Measurements from ENCODE around the gene LTBP1.

The LTBP1 gene

DNA sequence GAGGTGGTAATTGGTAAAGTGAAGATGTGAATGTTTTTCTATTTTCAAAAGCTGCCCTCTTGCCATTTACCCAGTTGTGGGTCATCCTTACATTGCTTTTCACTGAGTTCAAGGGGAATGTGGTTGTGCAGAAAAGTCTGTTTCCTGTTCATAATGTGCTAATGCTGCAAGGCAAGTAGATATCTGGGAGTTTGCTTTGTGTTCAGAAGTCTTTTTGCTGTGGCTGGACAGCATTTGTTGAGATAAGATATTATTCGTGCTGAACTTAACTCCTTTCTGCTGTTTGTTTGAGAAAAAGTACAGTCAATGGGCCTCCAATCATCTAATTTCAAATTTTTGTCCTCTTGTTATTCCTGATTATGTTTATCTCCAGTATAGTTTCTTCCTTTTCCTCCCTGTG lies 263.2 kb downstream of the LTBP1 start:
- Histone ChIP-seq H3K9me3 (no peaks in the 10 kb centered on the region), H3K36me3 (no peaks in the 10 kb centered on the region), H3K4me1 (0 out of 2 replicates have a peak, but pooled peaks cover 4% of the 10 kb centered on the region), H3K27ac (no peak overlapping the region), H3K9ac (no peak overlapping the region), H3K4me2 (no peak overlapping the region), H3K27me3 (no peaks in the 10 kb centered on the region), H4K20me1 (no peaks in the 10 kb centered on the region), H3K4me3 (no peak overlapping the region)
- TF ChIP-seq Cebpa-rat (IDR thresholded peaks at IDR 0.05): no peak

DNA sequence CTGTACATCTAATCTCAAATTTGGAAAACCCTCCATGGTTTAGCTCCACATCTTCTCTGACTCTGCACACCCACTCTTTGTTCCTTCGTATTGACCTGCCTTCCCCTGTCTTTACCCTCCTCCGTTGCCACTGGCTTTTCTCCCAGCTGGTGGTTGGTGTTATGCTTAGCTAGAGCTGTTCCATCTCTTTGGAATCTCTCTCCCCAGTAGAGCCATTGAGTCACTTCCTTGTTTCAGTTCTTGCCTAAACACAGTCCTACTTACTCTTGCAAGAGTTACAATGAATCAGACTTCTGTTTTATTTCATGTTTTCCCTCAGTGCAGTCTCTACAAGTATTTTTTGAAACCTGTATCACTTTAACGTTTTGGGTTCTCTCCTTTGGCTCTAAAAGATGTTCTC lies 263.9 kb downstream of the LTBP1 start:
- Histone ChIP-seq H3K9me3 (no peaks in the 10 kb centered on the region), H3K36me3 (no peaks in the 10 kb centered on the region), H4K20me1 (no peaks in the 10 kb centered on the region), H3K27ac (no peak overlapping the region), H3K4me2 (no peak overlapping the region), H3K4me3 (no peak overlapping the region), H3K9ac (no peak overlapping the region), H3K27me3 (no peaks in the 10 kb centered on the region), H3K4me1 (0 out of 2 replicates have a peak, but pooled peaks cover 4% of the 10 kb centered on the region)
- no peak for TF ChIP-seq Cebpa-rat (IDR thresholded peaks at IDR 0.05)

DNA sequence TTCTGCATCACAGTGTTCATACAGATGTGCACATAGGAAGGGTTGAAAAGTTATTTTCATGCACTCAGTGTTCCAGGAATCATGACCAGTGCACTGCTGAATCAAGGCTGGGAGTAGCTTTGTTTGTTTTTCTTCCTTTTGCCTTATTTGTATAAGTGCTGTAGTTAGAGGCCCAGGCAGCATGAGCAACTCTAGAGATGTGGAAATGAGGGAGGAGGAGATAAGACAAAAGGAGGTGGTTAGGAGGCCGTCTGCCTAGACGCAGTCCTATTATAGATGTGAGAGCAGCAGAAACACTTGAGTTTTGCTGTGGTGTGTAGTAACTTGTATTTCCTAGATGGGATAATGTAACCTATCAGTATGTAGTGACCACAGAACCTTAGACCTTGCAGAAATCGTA lies 265.4 kb downstream of the LTBP1 start:
- no peak overlapping the region for H3K4me3 ChIP-seq
- H3K4me1 ChIP-seq: no peaks in the 10 kb centered on the region
- TF ChIP-seq Cebpa-rat (IDR thresholded peaks at IDR 0.05): no peak
- no peak overlapping the region for H3K9ac ChIP-seq
- H3K27ac ChIP-seq: no peak overlapping the region
- H3K9me3 ChIP-seq: no peaks in the 10 kb centered on the region
- no peaks in the 10 kb centered on the region for H3K27me3 ChIP-seq
- no peaks in the 10 kb centered on the region for H4K20me1 ChIP-seq
- H3K4me2 ChIP-seq: no peak overlapping the region
- no peaks in the 10 kb centered on the region for H3K36me3 ChIP-seq

DNA sequence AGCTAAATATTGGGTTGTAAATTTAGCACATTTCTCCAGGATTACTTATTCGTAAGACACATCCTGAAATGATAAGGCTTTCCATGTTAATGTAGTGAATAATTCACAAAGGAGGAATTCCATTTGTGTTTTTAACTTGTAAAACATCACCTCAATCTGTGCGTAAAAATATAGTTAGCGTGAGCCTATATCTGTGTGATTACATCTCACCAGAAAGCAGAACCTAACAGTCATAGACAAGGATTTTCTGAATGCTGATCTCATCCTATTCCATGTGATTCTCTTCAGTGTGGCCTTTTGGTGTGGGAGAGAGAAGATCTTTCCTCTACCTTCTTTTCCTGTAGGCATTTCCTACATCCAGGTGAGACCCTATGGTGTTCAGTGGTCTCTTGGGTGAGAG lies 266.5 kb downstream of the LTBP1 start:
- Histone ChIP-seq H4K20me1 (no peaks in the 10 kb centered on the region), H3K4me3 (no peak overlapping the region), H3K36me3 (no peaks in the 10 kb centered on the region), H3K27ac (no peak overlapping the region), H3K9ac (no peak overlapping the region), H3K9me3 (no peaks in the 10 kb centered on the region), H3K4me2 (no peak overlapping the region), H3K4me1 (no peaks in the 10 kb centered on the region), H3K27me3 (no peaks in the 10 kb centered on the region)
- no peak for TF ChIP-seq Cebpa-rat (IDR thresholded peaks at IDR 0.05)

DNA sequence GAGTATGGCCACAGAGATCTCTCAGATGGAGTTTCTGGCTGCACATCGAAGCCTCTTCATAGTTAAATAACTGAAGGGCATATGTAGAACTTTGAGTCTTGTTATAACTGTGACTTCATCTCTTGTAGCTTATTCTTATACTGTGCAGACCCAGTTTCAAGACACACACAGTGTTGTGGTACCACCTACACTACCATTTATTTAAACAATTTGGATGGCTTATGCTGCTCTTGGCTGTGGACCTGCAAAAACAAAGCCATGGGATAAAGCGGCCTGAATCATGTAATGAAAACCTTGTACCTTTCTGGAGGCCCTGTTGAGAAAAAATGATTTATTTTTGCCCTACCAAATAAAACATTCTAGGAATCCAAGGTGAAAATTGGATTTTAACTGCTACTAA lies 266.9 kb downstream of the LTBP1 start:
- H3K4me3 ChIP-seq: no peak overlapping the region
- no peaks in the 10 kb centered on the region for H3K4me1 ChIP-seq
- TF ChIP-seq Cebpa-rat (IDR thresholded peaks at IDR 0.05): no peak
- no peak overlapping the region for H3K4me2 ChIP-seq
- no peaks in the 10 kb centered on the region for H3K9me3 ChIP-seq
- H3K9ac ChIP-seq: no peak overlapping the region
- no peak overlapping the region for H3K27ac ChIP-seq
- no peaks in the 10 kb centered on the region for H3K36me3 ChIP-seq
- H3K27me3 ChIP-seq: no peaks in the 10 kb centered on the region
- H4K20me1 ChIP-seq: no peaks in the 10 kb centered on the region

DNA sequence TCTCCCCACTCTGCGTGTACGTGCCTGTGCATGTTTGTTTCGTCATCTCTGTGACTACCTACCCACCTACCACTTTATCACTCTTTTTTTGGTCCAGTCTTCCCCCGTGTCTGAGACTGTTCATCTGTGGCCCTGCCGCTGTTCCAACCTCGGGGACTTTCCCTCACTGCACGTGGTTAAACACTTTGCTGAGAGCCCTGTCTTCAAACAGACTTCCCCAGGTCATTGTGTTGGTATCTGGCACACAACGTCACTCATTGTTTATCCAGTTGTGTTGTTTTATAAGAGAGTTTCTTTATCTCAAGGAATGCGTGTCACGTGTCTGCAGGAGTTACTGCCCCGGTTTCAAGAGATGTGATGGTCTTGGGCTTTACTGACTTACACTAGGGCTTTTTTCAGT lies 267.7 kb downstream of the LTBP1 start:
- no peak for TF ChIP-seq Cebpa-rat (IDR thresholded peaks at IDR 0.05)
- Histone ChIP-seq H3K4me3 (no peak overlapping the region), H3K4me2 (no peak overlapping the region), H3K36me3 (no peaks in the 10 kb centered on the region), H3K27ac (no peak overlapping the region), H3K27me3 (no peaks in the 10 kb centered on the region), H3K4me1 (no peaks in the 10 kb centered on the region), H4K20me1 (no peaks in the 10 kb centered on the region), H3K9me3 (no peaks in the 10 kb centered on the region), H3K9ac (no peak overlapping the region)

DNA sequence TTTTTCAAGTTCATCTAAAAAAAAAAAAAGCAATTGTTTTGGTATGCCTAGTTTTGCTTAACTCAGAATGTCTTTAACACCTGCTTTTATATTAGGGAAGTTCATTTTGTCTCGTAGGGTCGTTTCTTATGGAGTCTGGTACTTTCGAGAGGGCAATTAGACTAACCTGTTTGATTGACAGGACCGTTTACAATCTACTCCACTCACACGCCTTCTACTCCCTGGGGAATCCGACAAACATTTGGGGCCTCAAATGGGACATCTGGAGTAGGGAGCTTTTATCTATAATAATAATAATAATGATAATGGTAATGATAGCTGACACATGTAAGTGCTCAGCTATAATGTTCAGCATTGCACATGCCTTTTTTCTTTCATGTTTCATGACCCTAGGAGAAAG lies 268.1 kb downstream of the LTBP1 start:
- Histone ChIP-seq H3K27me3 (no peaks in the 10 kb centered on the region), H3K27ac (no peak overlapping the region)
- TF ChIP-seq Cebpa-rat (IDR thresholded peaks at IDR 0.05): no peak

DNA sequence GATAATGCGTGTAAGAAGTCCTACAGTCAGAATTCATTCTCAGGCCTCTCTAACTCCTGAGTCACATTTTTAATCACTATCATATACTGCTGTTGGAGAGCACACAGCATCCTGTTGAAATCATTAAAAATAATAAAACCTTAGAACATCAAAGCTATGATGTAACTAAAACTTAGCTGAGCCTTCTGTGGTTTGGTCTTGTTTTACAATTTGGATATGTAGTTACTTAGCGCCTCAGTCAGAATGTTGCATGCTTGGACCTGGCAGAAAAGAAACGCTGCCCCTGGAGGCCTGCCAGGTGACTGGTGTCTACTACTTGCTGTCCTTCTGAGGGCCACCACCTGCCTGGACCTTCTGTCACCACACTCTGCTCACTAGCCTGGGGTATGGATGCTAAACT lies 268.5 kb downstream of the LTBP1 start:
- Histone ChIP-seq H3K36me3 (no peaks in the 10 kb centered on the region), H3K27ac (no peak overlapping the region), H4K20me1 (no peaks in the 10 kb centered on the region), H3K4me1 (no peaks in the 10 kb centered on the region), H3K4me3 (no peak overlapping the region), H3K9ac (no peak overlapping the region), H3K4me2 (no peak overlapping the region), H3K27me3 (no peaks in the 10 kb centered on the region), H3K9me3 (no peaks in the 10 kb centered on the region)
- no peak for TF ChIP-seq Cebpa-rat (IDR thresholded peaks at IDR 0.05)

More for the DNA sequence above, 268.1 kb downstream of the LTBP1 start:
- Histone ChIP-seq H3K36me3 (no peaks in the 10 kb centered on the region), H3K9me3 (no peaks in the 10 kb centered on the region), H3K9ac (no peak overlapping the region), H3K4me2 (no peak overlapping the region), H3K4me3 (no peak overlapping the region), H3K4me1 (no peaks in the 10 kb centered on the region), H4K20me1 (no peaks in the 10 kb centered on the region)

DNA sequence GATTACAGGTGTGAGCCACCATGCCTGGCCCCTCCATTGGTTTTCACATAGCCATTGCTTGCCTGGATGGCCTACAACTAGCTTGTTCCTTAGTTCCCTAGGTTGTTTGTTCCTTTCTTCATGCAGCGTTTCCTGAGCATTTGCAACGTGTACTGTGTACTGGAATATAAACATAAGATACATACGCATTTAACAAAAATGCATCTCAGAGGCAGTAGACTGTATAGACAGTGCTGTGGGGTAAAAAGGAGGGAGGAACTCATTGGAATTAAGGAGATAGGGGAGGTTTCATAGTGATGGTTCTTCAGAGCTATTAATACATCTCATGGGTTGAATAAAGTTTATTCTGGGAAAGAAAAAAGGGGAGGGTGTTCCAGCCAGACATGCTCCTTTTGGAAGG lies 269.2 kb downstream of the LTBP1 start:
- H3K4me2 ChIP-seq: no peak overlapping the region
- no peaks in the 10 kb centered on the region for H3K36me3 ChIP-seq
- TF ChIP-seq Cebpa-rat (IDR thresholded peaks at IDR 0.05): no peak
- no peaks in the 10 kb centered on the region for H4K20me1 ChIP-seq
- no peak overlapping the region for H3K4me3 ChIP-seq
- no peak overlapping the region for H3K27ac ChIP-seq
- H3K9me3 ChIP-seq: no peaks in the 10 kb centered on the region
- H3K4me1 ChIP-seq: no peaks in the 10 kb centered on the region
- H3K9ac ChIP-seq: no peak overlapping the region
- no peaks in the 10 kb centered on the region for H3K27me3 ChIP-seq

DNA sequence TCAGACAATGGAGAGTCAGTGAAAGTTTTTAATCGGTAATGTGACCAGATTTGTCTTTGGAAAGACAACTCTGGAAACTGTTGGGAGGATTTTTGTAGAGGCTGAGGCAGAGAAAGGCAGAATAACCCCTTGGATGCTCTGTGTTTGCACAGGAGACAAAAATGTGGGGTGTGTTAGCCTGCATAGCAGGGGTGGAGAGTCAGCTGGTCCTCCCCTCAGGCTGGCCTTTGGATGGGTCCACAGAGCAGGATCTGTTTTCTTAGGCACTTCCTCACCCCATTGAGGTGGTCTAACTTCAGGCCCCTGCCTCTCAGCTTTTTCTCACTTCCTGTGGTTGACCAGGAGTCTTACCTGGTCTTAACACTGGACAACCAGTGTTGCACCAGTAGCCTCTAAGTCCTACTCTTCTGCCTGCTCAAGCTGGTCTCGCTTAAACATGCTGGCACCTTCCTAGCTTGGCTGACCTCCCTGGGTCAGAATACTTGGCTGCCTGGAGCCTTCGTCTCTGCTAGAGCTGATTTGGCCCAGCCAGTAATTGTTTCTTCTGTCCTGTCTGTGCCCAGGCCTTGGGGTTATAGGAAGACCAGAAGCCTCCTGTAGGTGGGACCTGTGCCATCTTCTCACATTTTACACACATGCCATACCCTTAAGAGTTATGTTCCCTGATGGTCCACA lies 269.9 kb downstream of the LTBP1 start:
- Histone ChIP-seq H3K9ac (no peak overlapping the region), H3K4me3 (no peak overlapping the region), H3K27ac (no peak overlapping the region), H3K4me1 (no peaks in the 10 kb centered on the region), H3K9me3 (no peaks in the 10 kb centered on the region), H3K36me3 (no peaks in the 10 kb centered on the region), H4K20me1 (no peaks in the 10 kb centered on the region), H3K27me3 (no peaks in the 10 kb centered on the region), H3K4me2 (no peak overlapping the region)
- no peak for TF ChIP-seq Cebpa-rat (IDR thresholded peaks at IDR 0.05)

DNA sequence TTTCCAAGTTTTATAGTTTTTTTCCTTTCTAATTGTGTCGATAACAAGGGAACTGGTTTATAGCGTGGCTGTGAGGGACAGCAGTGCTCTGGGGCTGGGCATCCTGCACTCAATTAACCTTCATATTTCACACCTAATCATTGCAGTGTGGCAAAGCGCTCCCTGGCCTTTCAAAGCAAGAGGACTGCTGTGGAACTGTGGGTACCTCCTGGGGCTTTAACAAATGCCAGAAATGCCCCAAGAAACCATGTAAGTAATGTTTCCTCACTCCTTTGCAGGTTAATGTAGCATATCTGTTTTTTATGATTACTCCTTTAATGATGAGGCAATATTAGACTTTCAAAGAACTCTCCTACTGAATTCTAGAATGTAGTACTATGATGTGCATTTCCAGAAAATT lies 270.7 kb downstream of the LTBP1 start:
- no peak overlapping the region for H3K4me3 ChIP-seq
- no peak overlapping the region for H3K4me2 ChIP-seq
- 0 out of 2 replicates have a peak, but pooled peaks cover 2% of the 10 kb centered on the region for H3K4me1 ChIP-seq
- H4K20me1 ChIP-seq: no peaks in the 10 kb centered on the region
- H3K27ac ChIP-seq: no peak overlapping the region
- no peak overlapping the region for H3K9ac ChIP-seq
- TF ChIP-seq Cebpa-rat (IDR thresholded peaks at IDR 0.05): no peak
- H3K27me3 ChIP-seq: no peaks in the 10 kb centered on the region
- no peaks in the 10 kb centered on the region for H3K36me3 ChIP-seq
- H3K9me3 ChIP-seq: no peaks in the 10 kb centered on the region

Data from BLaER1 (cell line).